ENCODE results near the gene OLFML2A.
"Not testable (repeated sequence)": the region's sequence is repeated elsewhere in the genome, so short reads cannot be mapped to it uniquely, and the experiment has no call there.

Gene OLFML2A

DNA sequence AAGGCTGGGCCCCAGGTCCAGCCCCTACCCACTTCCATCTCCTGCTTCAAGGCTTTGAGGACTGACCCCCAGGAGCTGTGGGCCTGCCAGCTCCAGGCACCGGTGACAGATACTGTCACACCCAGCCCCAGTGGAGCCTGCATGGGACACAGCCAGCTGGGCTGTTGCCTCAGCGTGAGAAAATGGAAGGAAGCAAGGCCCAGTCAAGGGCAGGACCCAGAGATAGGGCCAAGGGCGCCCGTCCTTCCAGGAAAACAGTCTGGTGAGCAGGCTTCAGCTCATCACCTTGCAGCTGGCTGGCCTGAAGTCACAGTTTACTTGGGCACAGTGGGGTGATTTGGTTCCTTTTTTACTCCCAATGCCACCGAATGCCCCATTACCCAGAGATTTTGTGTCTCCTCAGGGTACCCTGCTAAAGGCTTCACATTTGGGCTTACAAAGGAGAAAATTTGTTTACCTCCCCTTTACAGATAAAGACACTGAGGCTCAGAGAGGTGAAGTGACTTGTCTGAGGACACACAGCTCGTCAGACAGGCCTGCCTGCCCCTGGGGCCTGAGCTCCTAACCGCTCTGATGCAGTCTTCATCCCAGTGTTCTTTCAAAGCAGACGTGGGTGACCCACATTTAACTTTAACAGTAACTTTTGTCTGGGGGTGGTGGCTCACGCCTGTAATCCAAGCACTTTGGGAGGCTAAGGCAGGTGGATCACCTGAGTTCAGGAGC lies 54.9 kb downstream of the OLFML2A start:
- no peak for DNase-seq

GRCh38 chr9:124834591-124834990 lies 57.7 kb downstream of the OLFML2A start:
- no peak for DNase-seq

DNA sequence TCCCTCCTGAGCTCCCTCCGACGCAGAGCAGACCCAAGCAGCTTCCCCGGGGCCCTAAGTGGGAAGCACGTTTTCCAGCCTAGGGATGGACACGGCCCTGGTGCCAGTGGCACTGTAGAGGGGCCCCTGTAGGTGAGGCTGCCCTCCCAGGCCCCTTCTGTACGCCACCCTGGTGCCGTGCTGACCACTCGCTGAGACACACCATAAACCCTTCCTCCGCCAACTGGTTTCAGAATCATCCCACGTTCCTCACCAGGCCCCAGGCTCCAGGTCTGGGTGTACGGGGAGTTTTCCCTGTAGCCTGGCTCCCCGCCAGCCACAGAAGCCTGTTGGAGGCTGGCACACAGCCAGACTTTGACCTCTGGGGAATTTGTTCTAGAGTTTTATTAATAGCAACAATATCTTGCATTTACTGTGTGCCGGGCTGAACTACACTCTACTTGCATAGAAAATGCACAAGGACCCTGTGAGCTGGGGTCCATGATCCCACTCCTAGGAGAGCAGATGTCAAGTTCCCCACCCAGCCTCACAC lies 58.2 kb downstream of the OLFML2A start:
- no peak for DNase-seq

GRCh38 chr9:124838132-124838531 lies 61.2 kb downstream of the OLFML2A start:
- DNase-seq, result not testable (repeated sequence)

- DNase-seq, result not testable (repeated sequence)
These were observed 61.8 kb downstream of the OLFML2A start for GRCh38 chr9:124838567-124839275.

DNA sequence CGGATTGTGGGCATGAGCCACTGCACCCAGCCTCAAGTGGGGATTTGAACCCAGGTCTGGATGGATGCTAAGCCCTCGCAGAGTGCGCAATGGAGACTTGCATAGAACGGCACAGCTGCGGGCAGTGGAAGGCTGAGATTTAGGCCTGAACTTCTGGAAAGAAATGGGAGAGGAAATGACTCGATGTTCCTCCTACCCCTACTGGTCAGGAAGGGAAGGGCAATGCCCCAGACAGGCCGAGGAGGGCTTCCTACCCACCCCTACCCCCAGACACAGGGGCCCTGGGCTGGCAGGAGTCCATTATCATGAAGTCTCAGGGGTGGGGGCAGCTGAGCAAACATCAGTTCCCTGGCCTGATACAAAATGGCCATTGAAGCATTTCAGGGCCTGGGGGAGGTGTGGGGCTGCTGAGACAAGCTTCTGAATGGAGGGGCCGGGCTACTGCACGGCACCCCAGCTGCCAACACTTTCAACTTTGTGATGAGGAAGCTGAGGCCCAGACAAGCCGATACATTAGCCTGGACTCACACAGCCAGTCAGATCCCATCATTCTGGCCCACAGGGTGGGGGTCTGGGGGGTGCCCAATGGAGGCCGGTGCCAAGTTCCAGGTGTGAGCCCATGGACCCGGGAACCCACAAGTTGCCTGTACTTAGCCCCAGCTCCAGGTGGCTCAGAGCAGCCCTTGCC lies 62.8 kb downstream of the OLFML2A start:
- DNase-seq, result no peak

- DNase-seq, result no peak
These were observed 63.4 kb downstream of the OLFML2A start for GRCh38 chr9:124840300-124840833.

- DNase-seq, result no peak
These were observed 64.3 kb downstream of the OLFML2A start for GRCh38 chr9:124841075-124841821.

- DNase-seq, result no peak
These were observed 66.6 kb downstream of the OLFML2A start for GRCh38 chr9:124843456-124844034.

DNA sequence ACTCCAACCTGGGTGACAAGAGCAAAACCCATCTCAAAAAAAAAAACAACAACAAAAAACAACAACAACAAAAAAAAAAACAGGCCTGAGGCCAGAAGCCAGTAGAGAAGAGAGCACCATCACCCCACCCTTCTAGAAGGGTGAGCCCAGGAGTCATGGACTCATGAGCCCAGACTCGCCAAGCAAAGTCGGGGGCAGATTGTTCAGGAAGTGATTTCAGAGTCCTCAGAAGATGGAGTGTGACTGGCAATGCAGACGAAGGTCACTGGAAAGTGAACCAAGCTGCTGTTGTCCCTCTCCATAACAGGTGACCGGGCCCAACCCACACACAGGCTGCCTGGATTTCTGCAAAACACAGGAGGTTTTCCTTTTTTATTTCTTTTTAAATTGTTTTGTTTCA lies 67.4 kb downstream of the OLFML2A start:
- no peak for DNase-seq

- DNase-seq, result not testable (repeated sequence)
These were observed 69.5 kb downstream of the OLFML2A start for GRCh38 chr9:124846467-124846866.

- DNase-seq, result no peak
These were observed 70.0 kb downstream of the OLFML2A start for GRCh38 chr9:124846969-124847368.

- DNase-seq, result no peak
These were observed 72.9 kb downstream of the OLFML2A start for GRCh38 chr9:124849801-124850200.

DNA sequence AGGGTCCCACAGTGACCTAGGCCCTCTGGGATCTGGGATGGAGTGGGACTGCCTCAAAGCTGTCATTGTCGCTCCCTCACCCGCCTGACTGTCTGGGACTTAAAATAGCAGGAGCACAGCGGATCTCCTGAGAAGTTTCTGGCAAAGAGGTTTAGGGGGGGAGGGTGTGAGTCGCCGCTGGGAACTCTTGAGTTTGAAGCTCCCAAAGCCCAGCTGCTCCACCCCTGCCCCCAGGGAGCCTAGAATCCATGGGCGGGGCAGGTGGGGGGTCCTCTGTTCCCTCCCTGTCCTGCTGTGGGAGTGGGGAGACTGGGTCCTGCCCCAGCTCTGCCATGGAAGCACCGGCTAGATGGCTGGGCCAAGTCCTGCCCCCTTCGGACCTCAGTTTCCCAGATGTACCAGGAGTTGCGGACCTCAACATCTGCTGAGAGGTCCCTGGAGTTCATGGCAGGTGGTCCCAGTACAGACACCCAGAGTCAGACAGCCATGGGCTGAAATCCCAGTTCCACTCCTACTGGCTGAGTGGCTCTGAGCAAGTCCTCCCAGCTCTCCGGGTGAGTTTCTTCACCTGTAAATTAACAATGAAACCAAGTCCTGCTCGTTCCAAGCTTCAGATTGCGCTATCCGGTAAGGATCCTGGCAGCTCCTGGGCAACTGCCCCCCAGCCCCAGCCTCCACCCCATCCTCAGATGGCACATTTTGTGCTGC lies 75.3 kb downstream of the OLFML2A start:
- no peak for DNase-seq

GRCh38 chr9:124852829-124853531 lies 76.0 kb downstream of the OLFML2A start, which contains the start of gene WDR38:
TSS of gene WDR38 (plus strand) at chr9:124853460. CDS start at chr9:124853532, 72 bp downstream.
- DNase-seq, result peak; percentile 42

DNA sequence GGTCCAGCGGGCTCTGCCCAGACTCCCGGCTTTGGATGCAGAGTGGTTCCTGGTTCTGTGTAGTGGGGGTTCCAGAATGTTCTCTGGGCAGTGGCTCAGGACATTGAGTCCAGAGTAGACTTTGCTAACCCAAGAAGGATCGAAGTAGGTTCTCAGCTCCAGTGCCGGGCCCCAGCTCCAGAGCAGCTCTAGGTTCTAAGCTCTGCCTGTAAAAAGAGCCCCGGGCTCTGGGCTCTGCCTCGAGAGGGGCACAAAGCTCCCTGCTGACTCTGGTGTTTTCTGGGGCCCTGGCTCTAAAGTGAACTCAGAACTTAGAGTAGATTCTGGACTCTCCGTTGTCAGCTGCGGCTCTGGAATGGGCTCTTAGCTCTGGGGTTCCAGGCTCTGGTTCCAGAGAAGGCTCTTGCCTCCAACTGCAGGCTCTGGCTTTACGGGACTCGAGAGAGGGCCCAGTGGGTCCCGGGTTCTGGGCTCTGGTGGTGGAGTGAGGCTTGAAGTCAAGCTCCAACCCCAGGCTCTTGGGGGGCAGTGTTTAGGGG lies 76.7 kb downstream of the OLFML2A start:
- no peak for DNase-seq

- no peak for DNase-seq
These were observed 77.2 kb downstream of the OLFML2A start for GRCh38 chr9:124854161-124854560.

- DNase-seq, result no peak
These were observed 77.9 kb downstream of the OLFML2A start for GRCh38 chr9:124854822-124855221.

DNA sequence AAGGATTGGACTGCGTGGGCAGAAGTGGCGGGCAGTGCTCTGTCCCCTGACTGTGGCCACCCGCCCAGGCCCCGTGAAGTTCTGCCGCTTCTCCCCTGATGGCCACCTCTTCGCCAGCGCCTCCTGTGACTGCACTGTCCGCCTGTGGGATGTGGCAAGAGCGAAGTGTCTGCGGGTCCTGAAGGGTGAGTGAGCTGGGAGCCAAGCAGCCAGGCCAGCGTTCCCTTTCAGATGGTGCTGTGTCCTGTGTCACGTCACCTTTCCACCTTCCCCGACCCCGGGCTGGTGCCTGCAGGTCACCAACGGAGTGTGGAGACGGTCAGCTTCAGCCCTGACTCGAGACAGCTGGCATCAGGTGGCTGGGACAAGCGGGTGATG lies 78.6 kb downstream of the OLFML2A start:
- DNase-seq, result no peak

GRCh38 chr9:124855944-124856765 lies 79.2 kb downstream of the OLFML2A start:
- no peak for DNase-seq
